SK-N-SH (cell line): ENCODE data around the gene DAB1. TPM values are rescaled to one million over a fixed set of nuclear protein-coding genes. Genes with fewer than 3 reads are reported as not detected.

ENCODE experiments used
- CTCF ChIA-PET: fragments of 300-600, 350-600 bp; formaldehyde crosslinking; extraction: SDS; loops from one replicate; lab custom pipeline; 2021; lab: Yijun Ruan, JAX
- POLR2A ChIA-PET: fragments of 350-600 bp; sonication (Branson Sonifier 250); formaldehyde crosslinking; extraction: SDS; loops from one replicate; lab custom pipeline; 2020; ENCODE audit warnings: antibody characterized with exemption, inconsistent platforms; lab: Yijun Ruan, JAX
- DNase-seq: peaks from one replicate; pipeline ENCODE4 v3.0.0; 2012
- H2AFZ ChIP-seq: fragments of 200-600 bp; sonication (generic); 2 replicates; pipeline ENCODE4 v1.8.1; 2016; ENCODE audit warnings: antibody characterized with exemption, mild to moderate bottlenecking, low read depth
- H3F3A ChIP-seq: fragments of 200-600 bp; sonication (generic); replicated peaks from 2 replicates; pipeline ENCODE3; 2016; ENCODE audit warnings: antibody characterized with exemption, mild to moderate bottlenecking; ENCODE audit not compliant: insufficient read depth
- H3K27ac ChIP-seq, 2 experiments: fragments of 200-500 bp in 1 of 2; fragments of 200-600 bp in 1 of 2; sonication (Bioruptor generic) in 1 of 2; sonication (generic), shearing (Covaris generic) in 1 of 2; 2 replicates each; pipeline versions ENCODE4 v1.5.1 to v1.6.1; 2014 to 2016; ENCODE audit warnings: low read depth in 2 of 2, inconsistent platforms in 1 of 2, low read length in 1 of 2, mild to moderate bottlenecking in 1 of 2, mixed read lengths in 1 of 2
- H3K27me3 ChIP-seq: fragments of 200-600 bp; sonication (generic), shearing (Covaris generic); 2 replicates; pipeline ENCODE4 v1.6.1; 2016; ENCODE audit warnings: mixed run types; ENCODE audit not compliant: insufficient read depth
- H3K36me3 ChIP-seq, 2 experiments: fragments of 200-500 bp in 1 of 2; fragments of 200-600 bp in 1 of 2; sonication (Bioruptor generic) in 1 of 2; sonication (generic) in 1 of 2; replicated peaks in 1 of 2; 2 replicates each; pipeline versions ENCODE3 to v1.5.1; 2014 to 2016; ENCODE audit warnings: low read length in 1 of 2, mild to moderate bottlenecking in 1 of 2; ENCODE audit not compliant: insufficient read depth in 2 of 2, control insufficient read depth in 1 of 2
- H3K4me1 ChIP-seq, 2 experiments: fragments of 200-500 bp in 1 of 2; fragments of 200-600 bp in 1 of 2; sonication (Bioruptor generic) in 1 of 2; sonication (generic), shearing (Covaris generic) in 1 of 2; 2 replicates each; pipeline versions ENCODE4 v1.5.1 to v1.6.1; 2014 to 2016; ENCODE audit warnings: low read depth in 1 of 2, low read length in 1 of 2, mixed run types in 1 of 2; ENCODE audit not compliant: insufficient read depth in 2 of 2, control insufficient read depth in 1 of 2
- H3K4me2 ChIP-seq: fragments of 200-600 bp; sonication (generic), shearing (Covaris generic); 2 replicates; pipeline ENCODE4 v1.6.1; 2017; ENCODE audit warnings: mixed run types
- H3K4me3 ChIP-seq, 2 experiments: fragments of 200-500 bp in 1 of 2; fragments of 200-600 bp in 1 of 2; sonication (Bioruptor generic) in 1 of 2; sonication (generic), shearing (Covaris generic) in 1 of 2; 2 replicates each; pipeline versions ENCODE4 v1.5.1 to v1.8.1; 2014 to 2016; ENCODE audit warnings: low read depth in 2 of 2, inconsistent platforms in 1 of 2, low read length in 1 of 2, mild to moderate bottlenecking in 1 of 2, mixed read lengths in 1 of 2, moderate library complexity in 1 of 2
- H3K79me2 ChIP-seq: fragments of 200-600 bp; sonication (generic); 2 replicates; pipeline ENCODE4 v1.8.1; 2017; ENCODE audit warnings: mild to moderate bottlenecking; ENCODE audit not compliant: insufficient read depth
- H3K9ac ChIP-seq: fragments of 200-600 bp; sonication (generic); 2 replicates; pipeline ENCODE4 v1.6.1; 2017; ENCODE audit warnings: mixed run types
- H3K9me2 ChIP-seq: fragments of 200-600 bp; sonication (generic); 2 replicates; pipeline ENCODE4 v1.6.1; 2017; ENCODE audit warnings: mixed run types
- H3K9me3 ChIP-seq: fragments of 200-600 bp; sonication (generic); 2 replicates; pipeline ENCODE4 v1.6.1; 2017; ENCODE audit warnings: mixed run types, mild to moderate bottlenecking, moderate library complexity
- H4K20me1 ChIP-seq: fragments of 200-600 bp; sonication (generic); 2 replicates; pipeline ENCODE4 v1.6.1; 2017; ENCODE audit warnings: mild to moderate bottlenecking, mixed run types; ENCODE audit not compliant: insufficient read depth
- CTCF ChIP-seq: fragments of 200-600 bp; sonication (generic); IDR thresholded peaks from 2 replicates; pipeline ENCODE4 v1.6.1; 2017; ENCODE audit warnings: antibody characterized with exemption, mild to moderate bottlenecking, moderate library complexity
- EP300 ChIP-seq, 2 experiments: IDR thresholded peaks; 2 replicates each; pipeline versions ENCODE4 v1.4.0 to v1.6.1; 2012; ENCODE audit warnings: borderline replicate concordance in 1 of 2, low read depth in 1 of 2, low read length in 1 of 2
- EZH2phosphoT487 ChIP-seq: fragments of 200-600 bp; sonication (generic); IDR thresholded peaks from 2 replicates; pipeline ENCODE4 v1.6.1; 2017; ENCODE audit warnings: low read depth, mixed run types, mild to moderate bottlenecking, antibody characterized with exemption, moderate library complexity, borderline replicate concordance
- JUND ChIP-seq: IDR thresholded peaks from 2 replicates; pipeline ENCODE4 v1.4.0; 2012
- MEF2A ChIP-seq: IDR thresholded peaks from 2 replicates; pipeline ENCODE4 v1.4.0; 2012; ENCODE audit warnings: low read depth, borderline replicate concordance
- MXI1 ChIP-seq: IDR thresholded peaks from 2 replicates; pipeline ENCODE4 v1.6.1; 2012; ENCODE audit warnings: mild to moderate bottlenecking, low read depth, low read length, improper control_type of control experiment
- NFIC ChIP-seq: IDR thresholded peaks from 2 replicates; pipeline ENCODE4 v1.4.0; 2012; ENCODE audit warnings: borderline replicate concordance
- NRF1 ChIP-seq: IDR thresholded peaks from 2 replicates; pipeline ENCODE4 v1.6.1; 2012; ENCODE audit warnings: low read depth, mild to moderate bottlenecking, low read length
- POLR2AphosphoS5 ChIP-seq: IDR thresholded peaks from 2 replicates; pipeline ENCODE4 v1.6.1; 2012; ENCODE audit warnings: low read depth, low read length
- RAD21 ChIP-seq: IDR thresholded peaks from 2 replicates; pipeline ENCODE4 v1.6.1; 2012; ENCODE audit warnings: mild to moderate bottlenecking, low read length
- RCOR1 ChIP-seq: fragments of 150-350 bp; IDR thresholded peaks from 2 replicates; pipeline ENCODE4 v1.6.1; 2017; ENCODE audit warnings: antibody characterized with exemption, low read length
- REST ChIP-seq: IDR thresholded peaks from 2 replicates; pipeline ENCODE4 v1.6.1; 2012; ENCODE audit warnings: mild to moderate bottlenecking, low read depth, low read length, moderate library complexity
- SMC3 ChIP-seq: IDR thresholded peaks from 2 replicates; pipeline ENCODE4 v1.6.1; 2012; ENCODE audit warnings: low read depth, low read length, improper control_type of control experiment
- TAF1 ChIP-seq: IDR thresholded peaks from 2 replicates; pipeline ENCODE4 v1.6.1; 2012; ENCODE audit warnings: low read depth, mild to moderate bottlenecking, low read length, moderate library complexity, borderline replicate concordance
- TCF12 ChIP-seq: IDR thresholded peaks from 2 replicates; pipeline ENCODE4 v1.4.0; 2012
- TEAD4 ChIP-seq: IDR thresholded peaks from 2 replicates; pipeline ENCODE4 v1.4.0; 2012; ENCODE audit warnings: mild to moderate bottlenecking, borderline replicate concordance; ENCODE audit not compliant: insufficient read depth
- YY1 ChIP-seq: IDR thresholded peaks from 2 replicates; pipeline ENCODE4 v1.4.0; 2012; ENCODE audit warnings: low read depth, mild to moderate bottlenecking
- WGBS: methylation state at CpG from one replicate; pipeline ENCODE4 v1.1.6; 2017; ENCODE audit warnings: low lambda C conversion rate; 5-methylcytosine and 5-hydroxymethylcytosine counted together
- polyA plus RNA-seq, 3 experiments: library from polyadenylated mRNA; depleted of rRNA; stranded (reverse); fragments of >200 nt; gene quantifications; 2 replicates each; pipeline ENCODE4 v1.2.3, GENCODE V29; 2012

The DAB1 gene
- polyA plus RNA-seq, 1 of the 3 experiments (the other 2 are of a cell fraction), result 2.9 TPM

GRCh38 chr1:57060451-57060850 is 363.4 kb downstream of the DAB1 start:
- TF ChIP-seq POLR2AphosphoS5, result no peak
- no peak for TF ChIP-seq EZH2phosphoT487
- TF ChIP-seq TEAD4, result no peak
- TF ChIP-seq SMC3, result no peak
- no peak for TF ChIP-seq YY1
- no peak for TF ChIP-seq RAD21
- no peak for TF ChIP-seq CTCF
- TF ChIP-seq REST, result no peak
- no peak for TF ChIP-seq MEF2A
- TF ChIP-seq NRF1, result no peak
- no peak for TF ChIP-seq JUND
- no peak for TF ChIP-seq RCOR1
- TF ChIP-seq EP300 (IDR thresholded peaks at IDR 0.05; ENCODE audit: borderline replicate concordance in 1 of 2, low read depth in 1 of 2, low read length in 1 of 2), result no peak
- no peak for TF ChIP-seq MXI1
- TF ChIP-seq TCF12, result no peak
- TF ChIP-seq TAF1, result no peak
- no peak for TF ChIP-seq NFIC
- Histone ChIP-seq H3K4me1 (no peaks in the 10 kb centered on the region), H3K27ac (no peak overlapping the region), H3K79me2 (no peaks in the 10 kb centered on the region), H3K36me3 (no peaks in the 10 kb centered on the region), H3K4me2 (no peak overlapping the region), H3K27me3 (no peaks in the 10 kb centered on the region), H4K20me1 (no peaks in the 10 kb centered on the region), H2AFZ (no peak overlapping the region), H3K9ac (no peak overlapping the region), H3F3A (no peaks in the 10 kb centered on the region), H3K9me3 (no peaks in the 10 kb centered on the region), H3K9me2 (no peaks in the 10 kb centered on the region), H3K4me3 (no peak overlapping the region)
- 83% methylated on average over 3 of the region's 3 CpGs for WGBS
- CTCF ChIA-PET, result no interaction called here
- no peak for DNase-seq
- POLR2A ChIA-PET, result no interaction called here
